ENCODE results near the gene ORC3.
"Not testable (repeated sequence)": the region's sequence is repeated elsewhere in the genome, so short reads cannot be mapped to it uniquely, and the experiment has no call there.

The ORC3 gene

DNA sequence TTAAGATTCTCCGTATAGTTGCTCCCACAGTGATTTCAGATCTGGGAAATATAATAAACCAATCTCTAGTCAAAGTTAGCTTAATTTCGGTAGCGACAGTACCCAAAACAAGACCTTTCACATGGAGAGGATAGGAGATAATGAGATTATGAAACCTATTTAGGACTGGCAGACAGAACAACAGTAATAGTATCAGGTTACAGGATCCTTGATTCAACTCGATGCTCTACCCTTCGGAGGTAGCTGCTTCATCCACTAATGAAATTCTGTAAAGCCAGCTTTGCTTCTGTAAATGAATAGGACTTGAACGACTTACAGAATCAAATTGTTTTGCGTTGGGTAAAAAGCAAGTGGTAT, 112.6 kb downstream of the ORC3 start:
- peak overlapping the region; percentile 95 for H3K4me3 Mint-ChIP-seq
- H3K27me3 Mint-ChIP-seq, result no peaks in the 10 kb centered on the region
- no peaks in the 10 kb centered on the region for H3K9me3 Mint-ChIP-seq
- H3K36me3 Mint-ChIP-seq (ENCODE audit: low read depth), result peaks cover 18% of the 10 kb centered on the region
- H3K27ac Mint-ChIP-seq, result peak overlapping the region; percentile 95
- H3K4me1 Mint-ChIP-seq (ENCODE audit: low read depth), result peaks cover 42% of the 10 kb centered on the region

DNA sequence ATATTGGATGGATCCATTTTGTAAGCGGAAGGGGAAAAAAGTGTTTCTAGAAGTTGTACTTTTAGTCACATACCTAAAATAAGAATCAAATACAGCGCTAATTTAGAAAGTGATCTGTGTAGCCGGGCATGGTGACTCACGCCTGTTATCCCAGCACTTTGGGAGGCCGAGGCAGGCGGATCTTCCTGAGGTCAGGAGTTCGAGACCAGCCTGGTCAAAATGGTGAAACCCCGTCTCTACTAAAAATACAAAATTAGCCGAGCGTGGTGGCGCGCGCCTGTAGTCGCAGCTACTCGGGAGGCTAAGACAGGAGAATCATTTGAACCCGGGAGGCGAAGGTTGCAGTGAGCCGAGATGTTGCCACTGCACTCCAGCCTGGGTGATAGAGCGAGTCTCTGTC, 113.1 kb downstream of the ORC3 start:
- Mint-ChIP-seq H3K4me3 (peak overlapping the region; percentile 95), H3K27ac (peak overlapping the region; percentile 95), H3K36me3 (ENCODE audit: low read depth) (peaks cover 14% of the 10 kb centered on the region), H3K4me1 (ENCODE audit: low read depth) (peaks cover 38% of the 10 kb centered on the region)
- H3K27me3 Mint-ChIP-seq, H3K9me3 Mint-ChIP-seq: not testable (repeated sequence)

DNA sequence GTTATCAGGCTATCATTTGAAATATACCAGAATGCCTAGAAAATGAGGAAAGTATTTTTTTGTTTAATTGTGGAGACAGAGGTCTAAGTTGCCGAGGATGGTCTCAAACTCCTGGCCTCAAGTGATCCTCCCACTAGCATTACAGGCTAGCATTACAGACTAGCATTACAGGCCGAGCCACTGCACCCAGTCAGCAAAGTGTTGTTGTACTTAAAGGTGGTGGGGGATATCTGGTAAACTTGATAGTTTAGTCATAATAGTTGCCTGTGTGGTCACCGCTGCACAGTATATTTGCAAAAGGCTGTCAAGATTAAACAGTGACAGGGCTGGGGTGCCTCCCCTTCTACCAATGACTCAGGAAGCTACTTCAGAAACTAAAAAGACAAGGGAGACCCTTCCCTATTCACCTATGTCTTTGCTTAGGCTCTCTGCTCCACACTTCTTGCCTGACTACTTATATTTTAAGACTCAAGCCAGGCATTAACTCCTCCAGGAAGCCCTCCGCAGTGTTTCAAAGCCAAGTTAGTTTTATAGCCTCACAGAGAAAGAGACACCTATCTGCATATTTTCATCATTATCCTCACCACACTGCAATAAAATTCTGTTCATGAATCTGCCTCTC, 115.2 kb downstream of the ORC3 start:
- Mint-ChIP-seq H3K27ac (peak overlapping the region; percentile 12), H3K27me3 (no peaks in the 10 kb centered on the region), H3K36me3 (ENCODE audit: low read depth) (peaks cover 10% of the 10 kb centered on the region), H3K4me3 (no peak overlapping the region), H3K4me1 (ENCODE audit: low read depth) (peaks cover 22% of the 10 kb centered on the region), H3K9me3 (no peaks in the 10 kb centered on the region)

DNA sequence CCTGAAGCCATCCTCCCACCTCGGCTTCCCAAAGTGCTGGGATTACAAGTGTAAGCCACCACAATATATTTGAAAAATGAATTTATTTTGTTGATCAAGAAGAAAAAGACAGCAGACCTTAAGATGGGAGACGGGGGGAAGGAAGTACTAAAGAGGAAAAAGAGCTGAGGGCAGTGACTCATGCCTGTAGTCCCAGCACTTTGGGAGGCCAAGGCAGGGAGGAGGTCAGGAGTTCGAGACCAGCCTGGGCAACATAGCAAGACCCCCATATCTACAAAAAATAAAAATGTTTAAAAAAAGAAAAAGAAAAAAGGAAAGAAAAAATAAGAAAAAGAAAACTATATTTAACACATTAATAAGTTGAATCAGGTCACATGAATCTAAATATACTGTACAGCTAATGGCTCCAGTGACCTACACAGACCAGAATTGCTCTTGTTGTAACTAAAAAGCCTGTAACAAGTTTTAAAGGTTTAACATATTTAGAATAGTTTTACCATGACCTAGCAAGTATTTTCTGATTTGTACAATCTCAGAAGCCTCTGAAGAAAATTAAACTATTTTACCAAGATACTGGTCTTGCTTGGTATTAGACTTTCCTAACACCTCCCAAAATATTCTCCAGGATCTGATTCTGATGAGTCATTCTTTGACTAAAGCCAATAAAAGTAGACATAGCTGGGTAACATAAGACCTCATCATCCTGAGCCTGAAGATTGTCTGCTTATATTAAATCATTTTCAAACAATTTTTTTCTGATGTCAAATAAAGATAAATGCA, 116.4 kb downstream of the ORC3 start:
- no peak overlapping the region for H3K4me3 Mint-ChIP-seq
- H3K36me3 Mint-ChIP-seq (ENCODE audit: low read depth), result no peaks in the 10 kb centered on the region
- peaks cover 22% of the 10 kb centered on the region for H3K4me1 Mint-ChIP-seq (ENCODE audit: low read depth)
- no peaks in the 10 kb centered on the region for H3K9me3 Mint-ChIP-seq
- no peak overlapping the region for H3K27ac Mint-ChIP-seq
- no peaks in the 10 kb centered on the region for H3K27me3 Mint-ChIP-seq

DNA sequence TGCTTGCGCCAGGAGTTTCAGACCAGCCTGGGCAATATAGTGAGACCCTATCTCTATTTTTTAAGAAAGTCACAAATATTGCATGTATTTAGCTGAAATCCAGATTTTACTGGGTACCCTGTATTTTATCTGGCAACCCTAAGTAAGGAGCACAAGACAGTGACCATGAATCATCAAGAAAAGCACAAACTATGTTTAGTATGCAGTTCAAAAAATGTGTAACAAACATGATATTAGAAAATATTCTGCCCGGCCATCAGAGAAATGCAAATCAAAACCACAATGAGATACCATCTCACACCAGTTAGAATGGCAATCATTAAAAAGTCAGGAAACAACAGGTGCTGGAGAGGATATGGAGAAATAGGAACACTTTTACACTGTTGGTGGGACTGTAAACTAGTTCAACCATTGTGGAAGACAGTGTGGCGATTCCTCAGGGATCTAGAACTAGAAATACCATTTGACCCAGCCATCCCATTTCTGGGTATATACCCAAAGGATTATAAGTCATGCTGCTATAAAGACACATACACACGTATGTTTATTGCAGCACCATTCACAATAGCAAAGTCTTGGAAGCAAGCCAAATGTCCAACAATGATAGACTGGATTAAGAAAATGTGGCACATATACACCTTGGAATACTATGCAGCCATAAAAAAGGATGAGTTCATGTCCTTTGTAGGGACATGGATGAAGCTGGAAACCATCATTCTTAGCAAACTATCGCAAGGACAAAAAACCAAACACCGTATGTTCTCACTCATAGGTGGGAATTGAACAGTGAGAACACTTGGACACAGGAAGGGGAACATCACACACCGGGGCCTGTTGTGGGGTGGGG, 118.9 kb downstream of the ORC3 start:
- not testable (repeated sequence) for H3K36me3 Mint-ChIP-seq (ENCODE audit: low read depth); H3K27ac Mint-ChIP-seq; H3K4me3 Mint-ChIP-seq; H3K27me3 Mint-ChIP-seq; H3K9me3 Mint-ChIP-seq
- H3K4me1 Mint-ChIP-seq (ENCODE audit: low read depth), result peaks cover 13% of the 10 kb centered on the region

DNA sequence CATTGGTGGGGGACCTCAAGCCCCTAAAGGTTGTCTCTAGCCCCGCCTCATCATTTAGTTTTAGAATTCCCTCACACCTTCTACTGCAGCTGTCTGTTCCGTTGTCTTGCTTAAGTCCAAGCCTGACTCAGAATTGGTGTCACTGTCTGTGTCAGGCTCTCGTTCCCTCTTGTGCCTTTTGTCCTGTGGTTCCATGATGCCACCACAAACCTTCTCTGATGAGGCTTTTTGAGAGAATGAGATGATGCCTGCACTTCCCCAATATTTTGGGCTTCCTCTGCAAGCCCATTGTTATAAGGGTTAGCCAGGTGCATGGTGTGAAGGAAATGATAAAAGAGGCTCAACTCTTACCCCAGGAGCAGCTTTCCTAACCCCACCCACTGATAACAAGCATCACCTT, 120.2 kb downstream of the ORC3 start:
- Mint-ChIP-seq H3K4me3 (no peak overlapping the region), H3K27me3 (no peaks in the 10 kb centered on the region), H3K9me3 (no peaks in the 10 kb centered on the region), H3K4me1 (ENCODE audit: low read depth) (peaks cover 17% of the 10 kb centered on the region), H3K27ac (no peak overlapping the region), H3K36me3 (ENCODE audit: low read depth) (no peaks in the 10 kb centered on the region)

DNA sequence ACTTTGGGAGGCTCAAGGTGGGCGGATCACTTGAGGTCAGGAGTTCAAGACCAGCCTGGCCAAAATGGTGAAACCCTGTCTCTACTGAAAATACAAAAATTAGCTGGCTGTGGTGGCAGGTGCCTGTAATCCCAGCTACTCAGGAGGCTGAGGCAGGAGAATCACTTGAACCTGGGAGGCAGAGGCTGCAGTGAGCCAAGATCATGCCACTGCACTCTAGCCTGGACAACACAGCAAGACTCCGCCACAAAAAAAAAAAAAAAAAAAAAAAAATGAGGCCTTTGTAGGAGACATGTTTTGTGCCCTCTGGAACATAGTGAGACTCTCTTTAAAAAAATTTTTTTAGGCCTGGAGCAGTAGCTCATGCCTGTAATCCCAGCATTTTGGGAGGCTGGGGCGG, 122.8 kb downstream of the ORC3 start:
- not testable (repeated sequence) for H3K36me3 Mint-ChIP-seq (ENCODE audit: low read depth); H3K9me3 Mint-ChIP-seq; H3K4me1 Mint-ChIP-seq (ENCODE audit: low read depth); H3K4me3 Mint-ChIP-seq; H3K27ac Mint-ChIP-seq; H3K27me3 Mint-ChIP-seq

DNA sequence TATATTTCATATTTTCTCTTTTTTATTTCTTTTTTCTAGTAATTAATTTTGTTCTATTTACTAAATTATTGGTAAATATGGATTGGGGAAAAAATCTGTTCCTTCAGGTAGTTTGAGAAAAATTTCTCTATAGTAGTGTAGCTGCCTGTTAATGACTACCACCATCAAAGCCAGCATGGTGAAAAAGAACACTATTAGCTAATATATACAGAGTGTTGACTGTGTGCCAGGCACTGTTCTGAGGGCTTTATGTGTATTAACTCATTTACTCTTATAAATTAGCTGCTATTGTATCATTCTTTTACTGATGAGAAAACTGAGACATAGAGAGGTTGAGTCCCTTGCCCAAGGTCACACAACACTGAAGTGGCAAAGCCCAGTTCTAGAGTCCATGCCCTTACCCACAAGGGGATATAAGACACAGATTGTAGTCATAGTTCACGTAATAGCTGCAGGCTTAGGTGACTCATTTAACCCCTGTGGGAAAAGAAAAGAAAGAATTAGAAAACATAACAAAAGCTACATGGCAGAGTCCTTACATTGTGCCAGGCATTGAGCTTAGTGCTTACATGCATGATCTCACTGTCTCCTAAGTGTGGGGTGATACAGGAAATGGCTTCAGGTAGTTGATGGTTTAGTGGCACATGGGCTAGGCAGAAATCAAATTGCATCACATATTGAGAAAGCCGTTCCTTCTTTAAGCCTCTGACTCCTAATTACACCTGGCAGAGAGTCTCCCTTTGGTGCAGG, 124.3 kb downstream of the ORC3 start:
- no peaks in the 10 kb centered on the region for H3K36me3 Mint-ChIP-seq (ENCODE audit: low read depth)
- H3K4me1 Mint-ChIP-seq (ENCODE audit: low read depth), result peaks cover 14% of the 10 kb centered on the region
- no peak overlapping the region for H3K4me3 Mint-ChIP-seq
- no peaks in the 10 kb centered on the region for H3K27me3 Mint-ChIP-seq
- peak overlapping the region; percentile 65 for H3K27ac Mint-ChIP-seq
- H3K9me3 Mint-ChIP-seq, result no peaks in the 10 kb centered on the region
